ENCODE measurements around the gene NUDT15.

The NUDT15 gene

DNA sequence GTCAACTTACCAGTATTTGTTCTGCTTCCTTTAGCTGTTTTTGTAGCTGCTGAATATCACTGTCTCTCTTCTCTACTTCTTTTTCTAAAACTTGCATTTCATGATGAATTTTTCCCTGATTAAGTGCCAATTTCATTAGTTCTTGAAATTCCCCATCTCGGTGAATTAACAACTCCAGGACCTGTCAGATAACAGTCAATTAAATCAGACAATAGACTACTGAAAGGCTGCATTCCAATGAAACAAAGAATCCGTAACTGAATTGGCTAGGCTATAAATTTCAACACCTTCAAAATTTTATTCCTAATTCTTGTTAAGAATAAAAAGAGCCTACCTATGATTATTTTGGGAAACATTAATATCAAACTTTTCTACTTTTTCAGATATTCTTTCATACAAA is 48.7 kb downstream of the NUDT15 start:
- no peak overlapping the region for H3K9ac ChIP-seq (ENCODE audit: low read length in 5 of 5)
- H3K4me3 ChIP-seq (ENCODE audit: low read depth in 1 of 5, low read length in 5 of 5): no peak overlapping the region
- H3K27me3 ChIP-seq (ENCODE audit: control insufficient read depth in 5 of 5, insufficient read depth in 4 of 5, low read length in 5 of 5): no peaks in the 10 kb centered on the region
- peaks cover 0 to 4% (median 0%) of the 10 kb centered on the region in 5 donors for H3K4me1 ChIP-seq (ENCODE audit: control insufficient read depth in 5 of 5, insufficient read depth in 5 of 5, low read length in 5 of 5)
- peaks cover 18 to 36% (median 27%) of the 10 kb centered on the region in 5 donors for H3K36me3 ChIP-seq (ENCODE audit: control insufficient read depth in 5 of 5, insufficient read depth in 5 of 5, low read length in 5 of 5)
- no peak overlapping the region for H3K27ac ChIP-seq (ENCODE audit: low read depth, low read length)
- H3K9me3 ChIP-seq (ENCODE audit: control insufficient read depth in 5 of 5, low read length in 5 of 5): no peaks in the 10 kb centered on the region

DNA sequence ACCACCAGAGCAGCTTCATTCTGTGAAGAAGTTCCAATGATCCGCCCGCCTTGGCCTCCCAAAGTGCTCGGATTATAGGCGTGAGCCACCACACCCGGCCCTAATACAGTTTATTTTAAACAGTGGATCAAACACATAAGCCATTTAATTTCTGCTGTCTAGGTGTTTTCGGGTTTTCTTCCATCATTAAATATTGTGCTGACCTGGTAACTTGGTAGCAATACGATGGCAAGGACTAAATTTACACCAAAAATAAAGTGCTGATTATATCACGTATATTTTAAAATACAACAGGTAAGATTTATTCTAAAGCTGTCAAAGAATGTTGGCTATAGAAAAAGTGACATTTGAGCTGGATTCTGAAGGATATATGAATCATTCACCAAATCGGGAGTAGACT is 56.1 kb downstream of the NUDT15 start:
- H3K9me3 ChIP-seq (ENCODE audit: control insufficient read depth in 5 of 5, low read length in 5 of 5): no peaks in the 10 kb centered on the region
- no peaks in the 10 kb centered on the region for H3K27me3 ChIP-seq (ENCODE audit: control insufficient read depth in 5 of 5, insufficient read depth in 4 of 5, low read length in 5 of 5)
- H3K27ac ChIP-seq (ENCODE audit: low read depth, low read length): peak overlapping the region; percentile 6
- H3K4me3 ChIP-seq (ENCODE audit: low read depth in 1 of 5, low read length in 5 of 5): peak overlapping the region; percentile 83 to 97 (median 94)
- H3K9ac ChIP-seq (ENCODE audit: low read length in 5 of 5): peak overlapping the region in 4 of 5 donors; percentile 97 to 100 (median 98)
- no peaks in the 10 kb centered on the region for H3K36me3 ChIP-seq (ENCODE audit: control insufficient read depth in 5 of 5, insufficient read depth in 5 of 5, low read length in 5 of 5)
- H3K4me1 ChIP-seq (ENCODE audit: control insufficient read depth in 5 of 5, insufficient read depth in 5 of 5, low read length in 5 of 5): peaks cover 0 to 26% (median 23%) of the 10 kb centered on the region in 5 donors

- Histone ChIP-seq H3K27me3 (ENCODE audit: control insufficient read depth in 5 of 5, insufficient read depth in 4 of 5, low read length in 5 of 5) (no peaks in the 10 kb centered on the region), H3K4me3 (ENCODE audit: low read depth in 1 of 5, low read length in 5 of 5) (peak overlapping the region; percentile 83 to 97 (median 94)), H3K4me1 (ENCODE audit: control insufficient read depth in 5 of 5, insufficient read depth in 5 of 5, low read length in 5 of 5) (peaks cover 0 to 26% (median 23%) of the 10 kb centered on the region in 5 donors), H3K9me3 (ENCODE audit: control insufficient read depth in 5 of 5, low read length in 5 of 5) (no peaks in the 10 kb centered on the region), H3K36me3 (ENCODE audit: control insufficient read depth in 5 of 5, insufficient read depth in 5 of 5, low read length in 5 of 5) (no peaks in the 10 kb centered on the region), H3K27ac (ENCODE audit: low read depth, low read length) (peak overlapping the region; percentile 92), H3K9ac (ENCODE audit: low read length in 5 of 5) (peak overlapping the region; percentile 73 to 100 (median 98))
Measured at GRCh38 chr13:48094404-48094780, 56.9 kb downstream of the NUDT15 start.

GRCh38 chr13:48094781-48095502 is 57.4 kb downstream of the NUDT15 start, which contains the start of gene MED4:
Gene MED4, minus strand, starts transcription at chr13:48095104. Its CDS starts 26 bp downstream, at chr13:48095078.
- Histone ChIP-seq H3K36me3 (ENCODE audit: control insufficient read depth in 5 of 5, insufficient read depth in 5 of 5, low read length in 5 of 5) (no peaks in the 10 kb centered on the region), H3K9ac (ENCODE audit: low read length in 5 of 5) (peak within 1 kb of the TSS; percentile 73 to 100 (median 98)), H3K27ac (ENCODE audit: low read depth, low read length) (peak within 1 kb of the TSS; percentile 92), H3K9me3 (ENCODE audit: control insufficient read depth in 5 of 5, low read length in 5 of 5) (no peaks in the 10 kb centered on the region), H3K27me3 (ENCODE audit: control insufficient read depth in 5 of 5, insufficient read depth in 4 of 5, low read length in 5 of 5) (no peaks in the 10 kb centered on the region), H3K4me3 (ENCODE audit: low read depth in 1 of 5, low read length in 5 of 5) (peak within 1 kb of the TSS; percentile 83 to 97 (median 94)), H3K4me1 (ENCODE audit: control insufficient read depth in 5 of 5, insufficient read depth in 5 of 5, low read length in 5 of 5) (peaks cover 0 to 26% (median 23%) of the 10 kb centered on the region in 5 donors)

DNA sequence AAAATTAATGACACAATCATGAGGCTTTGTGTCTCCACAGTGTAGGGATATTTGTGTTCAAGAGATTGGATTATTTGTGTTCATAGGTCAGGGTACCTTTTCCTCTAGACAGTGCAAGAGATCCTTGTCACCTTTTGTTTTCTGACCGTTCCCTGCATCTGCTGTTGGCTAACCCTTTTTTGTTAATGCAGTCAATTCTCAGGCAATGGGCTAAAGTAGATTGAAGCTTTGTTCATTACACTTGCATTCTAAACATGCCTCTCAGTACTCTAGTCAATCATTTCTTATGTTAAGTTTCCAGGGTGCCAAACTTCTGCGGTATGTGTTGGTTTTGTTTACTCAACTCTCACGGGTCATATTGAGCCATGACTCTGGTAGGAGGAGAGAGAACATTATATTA is 59.1 kb downstream of the NUDT15 start:
- no peak overlapping the region for H3K9ac ChIP-seq (ENCODE audit: low read length in 5 of 5)
- H3K27ac ChIP-seq (ENCODE audit: low read depth, low read length): no peak overlapping the region
- H3K36me3 ChIP-seq (ENCODE audit: control insufficient read depth in 5 of 5, insufficient read depth in 5 of 5, low read length in 5 of 5): no peaks in the 10 kb centered on the region
- H3K4me3 ChIP-seq (ENCODE audit: low read depth in 1 of 5, low read length in 5 of 5): no peak overlapping the region
- H3K27me3 ChIP-seq (ENCODE audit: control insufficient read depth in 5 of 5, insufficient read depth in 4 of 5, low read length in 5 of 5): no peaks in the 10 kb centered on the region
- no peaks in the 10 kb centered on the region for H3K9me3 ChIP-seq (ENCODE audit: control insufficient read depth in 5 of 5, low read length in 5 of 5)
- H3K4me1 ChIP-seq (ENCODE audit: control insufficient read depth in 5 of 5, insufficient read depth in 5 of 5, low read length in 5 of 5): peaks cover 0 to 26% (median 23%) of the 10 kb centered on the region in 5 donors

Data from subcutaneous abdominal adipose tissue (tissue), 5 donors.